Activated CD4-positive, alpha-beta T cell treated with anti-CD3 and anti-CD28 coated beads for 48 hours (primary cell): ENCODE data around the gene BRCA1.
A peak's percentile ranks its signal among the peaks of the same experiment; 100 is the strongest.
"Not testable (repeated sequence)": the region's sequence is repeated elsewhere in the genome, so short reads cannot be mapped to it uniquely, and the experiment has no call there.

Experiments
- DNase-seq: peaks from one replicate; pipeline ENCODE4 v3.0.0-alpha.2; 2020

Gene BRCA1

GRCh38 chr17:43125133-43125966, at the start of gene BRCA1:
TSS of gene BRCA1 (minus strand) at chr17:43125364. CDS start at chr17:43124096, 1,268 bp downstream.
- DNase-seq = peak; percentile 97

DNA sequence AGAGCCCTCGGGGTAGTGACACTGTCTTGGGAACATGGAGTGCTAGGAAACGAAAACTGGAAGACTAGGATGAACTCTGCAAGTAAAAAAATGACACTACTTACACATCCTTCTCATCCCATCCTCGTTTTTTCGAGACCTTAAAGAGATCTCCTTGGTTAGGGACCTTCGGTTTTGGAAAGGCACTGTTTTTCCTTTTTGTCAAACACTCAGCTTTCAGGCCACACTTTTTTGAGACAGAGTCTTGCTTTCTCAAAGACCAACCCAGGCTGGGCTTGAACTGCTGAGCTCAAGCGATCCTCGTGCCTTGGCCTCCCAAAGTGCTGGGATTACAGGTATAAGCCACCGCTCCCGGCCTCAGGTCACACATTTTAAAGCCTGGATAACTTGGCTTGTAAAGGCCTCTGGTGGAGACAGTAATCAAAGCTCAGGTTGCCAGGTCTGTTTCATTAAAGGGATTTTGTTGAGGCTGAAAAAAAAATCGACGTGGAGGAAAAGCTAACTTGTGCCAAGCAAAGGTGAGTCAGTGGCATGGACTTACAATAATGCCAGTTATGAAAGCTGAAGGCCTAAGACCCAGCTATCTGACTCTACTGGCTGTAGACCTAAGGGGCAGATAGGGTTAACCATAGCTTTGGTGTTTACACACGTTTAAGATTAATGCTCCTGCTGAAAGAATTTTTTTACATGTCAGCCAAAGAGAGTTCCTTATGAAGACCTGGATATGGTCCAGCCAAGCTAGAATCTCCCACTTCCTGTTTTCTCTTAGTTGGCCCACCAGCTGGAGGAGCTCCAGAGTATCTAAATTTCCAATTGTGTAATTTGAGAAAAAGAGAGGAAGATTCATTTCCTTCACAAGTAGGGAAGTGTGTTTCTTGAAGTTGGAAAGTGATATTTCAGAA, 46.7 kb upstream of the BRCA1 start:
- peak; percentile 14 for DNase-seq

- DNase-seq = peak; percentile 97
Measured at GRCh38 chr17:43170766-43171585, 45.8 kb upstream of the BRCA1 start, which contains the start of gene NBR1. TSS of gene NBR1 (plus strand) at chr17:43171214. CDS start at chr17:43175800, 4,586 bp downstream.

- peak; percentile 92 for DNase-seq
Measured at GRCh38 chr17:43170140-43170765, 45.1 kb upstream of the BRCA1 start.

- peak; percentile 38 for DNase-seq
Measured at GRCh38 chr17:43169561-43170139, 44.5 kb upstream of the BRCA1 start.

DNA sequence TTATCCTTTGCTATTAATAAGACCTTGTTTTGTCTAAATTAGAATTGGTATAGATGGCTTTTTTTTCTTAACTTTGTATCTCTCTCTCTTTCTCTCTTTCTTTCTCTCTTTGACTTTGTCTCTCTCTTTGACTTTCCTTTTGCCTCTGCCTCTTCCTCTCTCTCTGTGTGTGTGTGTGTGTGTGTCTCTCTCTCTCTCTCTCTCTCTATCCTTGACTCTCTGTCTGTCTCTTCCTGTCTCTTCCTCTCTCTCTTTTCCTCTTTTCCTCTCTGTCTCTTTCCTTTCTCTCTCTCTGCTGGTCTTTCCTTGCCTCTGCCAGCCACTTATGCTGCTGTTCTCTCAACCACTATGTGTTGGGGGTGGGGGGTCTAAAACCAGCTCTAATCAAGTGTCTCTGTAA, 40.8 kb upstream of the BRCA1 start:
- DNase-seq = not testable (repeated sequence)

GRCh38 chr17:43159957-43160356, 34.8 kb upstream of the BRCA1 start:
- DNase-seq = not testable (repeated sequence)

DNA sequence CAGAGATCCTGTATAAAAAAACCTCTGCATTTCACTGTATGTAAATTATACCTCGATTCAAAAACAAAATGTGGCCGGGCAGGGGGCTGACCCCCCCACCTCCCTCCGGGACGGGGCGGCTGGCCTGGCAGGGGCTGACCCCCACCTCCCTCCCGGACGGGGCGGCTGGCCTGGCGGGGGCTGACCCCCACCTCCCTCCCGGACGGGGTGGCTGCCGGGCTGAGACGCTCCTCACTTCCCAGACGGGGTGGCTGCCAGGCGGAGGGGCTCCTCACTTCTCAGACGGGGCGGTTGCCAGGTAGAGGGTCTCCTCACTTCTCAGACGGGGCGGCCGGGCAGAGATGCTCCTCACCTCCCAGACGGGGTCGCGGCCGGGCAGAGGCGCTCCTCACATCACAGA, 34.1 kb upstream of the BRCA1 start:
- DNase-seq = not testable (repeated sequence)

DNA sequence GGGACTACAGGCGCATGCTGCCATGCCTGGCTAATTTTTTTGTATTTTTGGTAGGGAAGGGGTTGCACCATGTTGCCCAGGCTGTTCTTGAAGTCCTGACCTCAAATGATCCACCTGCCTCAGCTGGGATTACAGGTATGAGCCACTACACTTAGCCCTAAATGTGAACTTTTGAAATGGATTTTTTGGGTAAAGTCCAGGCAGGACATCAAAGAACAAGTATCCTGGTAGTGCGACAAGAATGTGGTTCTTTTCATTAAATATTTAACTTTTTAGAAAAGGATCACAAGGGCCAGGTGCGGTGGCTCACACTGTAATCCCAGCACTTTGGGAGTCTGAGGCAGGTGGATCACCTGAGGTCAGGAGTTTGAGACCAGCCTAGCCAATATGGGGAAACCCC, 30.5 kb upstream of the BRCA1 start:
- DNase-seq = no peak

GRCh38 chr17:43153197-43153835, 28.2 kb upstream of the BRCA1 start:
- DNase-seq = not testable (repeated sequence)

- no peak for DNase-seq
Measured at GRCh38 chr17:43151880-43152456, 26.8 kb upstream of the BRCA1 start.

GRCh38 chr17:43146649-43147048, 21.5 kb upstream of the BRCA1 start:
- no peak for DNase-seq

GRCh38 chr17:43143201-43143600, 18.0 kb upstream of the BRCA1 start:
- DNase-seq = no peak

DNA sequence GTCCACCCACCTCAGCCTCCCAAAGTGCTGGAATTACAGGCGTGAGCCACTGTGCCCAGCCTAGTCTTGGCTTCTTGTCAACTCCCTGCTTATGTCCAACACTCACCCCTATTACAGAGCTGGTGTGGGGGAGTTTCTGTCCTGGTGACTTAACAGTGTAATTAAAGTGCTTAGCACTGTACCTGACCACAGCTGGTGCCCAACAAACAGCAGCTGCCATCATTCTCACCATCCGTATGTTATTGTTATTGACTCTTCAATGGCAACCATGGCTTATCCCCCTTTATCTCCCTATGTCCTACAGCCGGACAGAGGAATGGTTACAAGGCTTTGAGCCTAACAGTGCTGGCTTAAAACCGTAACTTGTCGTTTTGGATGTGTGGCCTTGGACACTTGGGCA, 17.0 kb upstream of the BRCA1 start:
- no peak for DNase-seq

- DNase-seq = no peak
Measured at GRCh38 chr17:43140396-43141332, 15.5 kb upstream of the BRCA1 start.

DNA sequence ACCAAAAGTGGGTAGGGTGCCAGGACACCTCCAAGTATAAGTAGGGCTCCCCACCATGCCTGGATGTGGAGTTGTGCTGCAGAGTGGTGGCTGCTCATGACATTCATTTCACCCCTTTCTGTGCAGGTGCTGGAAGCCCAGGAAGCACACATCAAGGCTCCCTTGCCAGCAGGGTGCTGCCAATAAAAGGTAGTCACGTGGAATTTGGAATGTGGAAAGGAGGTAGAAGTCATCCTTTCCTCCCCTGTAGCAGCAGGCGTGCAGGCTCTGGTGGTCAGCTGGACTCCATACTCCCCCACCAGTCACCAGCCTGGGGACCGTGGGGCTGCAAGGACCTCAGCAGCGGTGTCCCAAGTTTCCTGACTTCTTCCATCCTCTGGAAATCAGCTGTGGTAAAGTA, 13.4 kb upstream of the BRCA1 start:
- DNase-seq = not testable (repeated sequence)

DNA sequence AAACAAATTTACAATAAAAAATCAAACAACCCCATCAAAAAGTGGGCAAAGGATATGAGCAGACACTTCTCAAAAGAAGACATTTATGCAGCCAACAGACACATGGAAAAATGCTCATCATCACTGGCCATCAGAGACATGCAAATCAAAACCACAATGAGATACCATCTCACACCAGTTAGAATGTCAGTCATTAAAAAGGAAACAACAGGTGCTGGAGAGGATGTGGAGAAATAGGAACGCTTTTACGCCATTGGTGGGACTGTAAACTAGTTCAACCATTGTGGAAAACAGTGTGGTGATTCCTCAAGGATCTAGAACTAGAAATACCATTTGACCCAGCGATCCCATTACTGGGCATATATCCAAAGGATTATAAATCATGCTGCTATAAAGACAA, 11.4 kb upstream of the BRCA1 start:
- DNase-seq = not testable (repeated sequence)

- no peak for DNase-seq
Measured at GRCh38 chr17:43135454-43135819, 10.3 kb upstream of the BRCA1 start.

GRCh38 chr17:43134774-43135453, 9.8 kb upstream of the BRCA1 start:
- DNase-seq = no peak
